ENCODE measurements around the gene HBD. TPM values are rescaled to one million over a fixed set of nuclear protein-coding genes. Genes with fewer than 3 reads are reported as not detected.

The HBD gene
- total and polyA plus RNA-seq, 2 donors (not counting 1 experiment from before 2014, with no cell fraction given): not detected

GRCh38 chr11:5196067-5196466 lies 38.2 kb downstream of the HBD start:
- no peak overlapping the region for H3K4me3 ChIP-seq (ENCODE audit: control extremely low read depth in 1 of 5, extremely low read depth in 1 of 5, insufficient read depth in 1 of 5, low read depth in 2 of 5, low read length in 4 of 5)
- no peak overlapping the region for H3K4me2 ChIP-seq (replicated peaks; ENCODE audit: low read depth, low read length, poor library complexity, severe bottlenecking)
- H3K9me3 ChIP-seq (ENCODE audit: control extremely low read depth in 1 of 3, control insufficient read depth in 2 of 3, insufficient read depth in 1 of 3, low read length in 2 of 3): peaks cover 0 to 5% (median 0%) of the 10 kb centered on the region in 3 donors
- no peak overlapping the region for H3K9ac ChIP-seq (ENCODE audit: low read length)
- DNase-seq (no peak), ATAC-seq (ENCODE audit: low read depth) (no peak)
- Mint-ChIP-seq H3K4me1 (no peaks in the 10 kb centered on the region), H3K9me3 (ENCODE audit: insufficient read depth) (peaks cover 4% of the 10 kb centered on the region), H3K27ac (no peak overlapping the region), H3K27me3 (no peaks in the 10 kb centered on the region), H3K4me3 (no peak overlapping the region)
- ChIA-PET CTCF (no interaction called here), POLR2A (no interaction called here)
- intact Hi-C loops (cut with micrococcal nuclease): no loop called here
- no peaks in the 10 kb centered on the region for H3K27me3 ChIP-seq (replicated peaks in 1 of 4; ENCODE audit: control extremely low read depth in 1 of 4, control insufficient read depth in 3 of 4, insufficient read depth in 4 of 4, low read length in 3 of 4)
- H3K27ac ChIP-seq (ENCODE audit: low read length in 2 of 2): no peak overlapping the region
- no peak for TF ChIP-seq CTCF (IDR thresholded peaks at IDR 0.05)
- no peak for TF ChIP-seq EZH2 (IDR thresholded peaks at IDR 0.05; ENCODE audit: borderline replicate concordance, insufficient read depth, low read depth, low read length, poor library complexity, severe bottlenecking)
- no peaks in the 10 kb centered on the region for H3K4me1 ChIP-seq (ENCODE audit: control insufficient read depth in 2 of 2, insufficient read depth in 2 of 2, low read length in 2 of 2)
- no peaks in the 10 kb centered on the region for H4K20me1 ChIP-seq (ENCODE audit: control insufficient read depth, insufficient read depth, low read length, poor library complexity, severe bottlenecking)
- WGBS (ENCODE audit: insufficient coverage): 94% methylated on average over 5 of the region's 5 CpGs
- no peak overlapping the region for H2AFZ ChIP-seq (ENCODE audit: insufficient read depth, low read depth, low read length, poor library complexity, severe bottlenecking)
- H3K79me2 ChIP-seq (ENCODE audit: control insufficient read depth, insufficient read depth, low read length): no peaks in the 10 kb centered on the region
- H3K36me3 ChIP-seq (replicated peaks in 1 of 2; ENCODE audit: control extremely low read depth in 1 of 2, control insufficient read depth in 1 of 2, extremely low read depth in 1 of 2, insufficient read depth in 2 of 2, low read length in 1 of 2): no peaks in the 10 kb centered on the region

GRCh38 chr11:5192738-5193137 lies 41.5 kb downstream of the HBD start:
- Mint-ChIP-seq H3K4me1 (no peaks in the 10 kb centered on the region), H3K9me3 (ENCODE audit: insufficient read depth) (peaks cover 9% of the 10 kb centered on the region), H3K27ac (no peak overlapping the region), H3K4me3 (no peak overlapping the region), H3K27me3 (no peaks in the 10 kb centered on the region)
- intact Hi-C loops (cut with micrococcal nuclease): no loop called here
- Histone ChIP-seq H3K9ac (ENCODE audit: low read length) (no peak overlapping the region), H3K4me1 (ENCODE audit: control insufficient read depth in 2 of 2, insufficient read depth in 2 of 2, low read length in 2 of 2) (no peaks in the 10 kb centered on the region), H3K9me3 (ENCODE audit: control extremely low read depth in 1 of 3, control insufficient read depth in 2 of 3, insufficient read depth in 1 of 3, low read length in 2 of 3) (peaks cover 0 to 10% (median 0%) of the 10 kb centered on the region in 3 donors), H3K27ac (ENCODE audit: low read length in 2 of 2) (no peak overlapping the region), H3K4me3 (ENCODE audit: control extremely low read depth in 1 of 5, extremely low read depth in 1 of 5, insufficient read depth in 1 of 5, low read depth in 2 of 5, low read length in 4 of 5) (no peak overlapping the region), H3K36me3 (replicated peaks in 1 of 2; ENCODE audit: control extremely low read depth in 1 of 2, control insufficient read depth in 1 of 2, extremely low read depth in 1 of 2, insufficient read depth in 2 of 2, low read length in 1 of 2) (no peaks in the 10 kb centered on the region), H3K79me2 (ENCODE audit: control insufficient read depth, insufficient read depth, low read length) (no peaks in the 10 kb centered on the region), H3K27me3 (replicated peaks in 1 of 4; ENCODE audit: control extremely low read depth in 1 of 4, control insufficient read depth in 3 of 4, insufficient read depth in 4 of 4, low read length in 3 of 4) (no peaks in the 10 kb centered on the region), H4K20me1 (ENCODE audit: control insufficient read depth, insufficient read depth, low read length, poor library complexity, severe bottlenecking) (no peaks in the 10 kb centered on the region), H3K4me2 (replicated peaks; ENCODE audit: low read depth, low read length, poor library complexity, severe bottlenecking) (no peak overlapping the region), H2AFZ (ENCODE audit: insufficient read depth, low read depth, low read length, poor library complexity, severe bottlenecking) (no peak overlapping the region)
- ATAC-seq (ENCODE audit: low read depth) (no peak), DNase-seq (no peak)
- no CpG with 5 or more reads among the region's 1 CpG for WGBS (ENCODE audit: insufficient coverage)
- TF ChIP-seq CTCF (IDR thresholded peaks at IDR 0.05): no peak
- TF ChIP-seq EZH2 (IDR thresholded peaks at IDR 0.05; ENCODE audit: borderline replicate concordance, insufficient read depth, low read depth, low read length, poor library complexity, severe bottlenecking): no peak
- ChIA-PET CTCF (no interaction called here), POLR2A (no interaction called here)
